ENCODE results near the gene KCNK7.

GRCh38 chr11:65577756-65578109, 17.9 kb downstream of the KCNK7 start:
- TF ChIP-seq CTCF (IDR thresholded peaks at IDR 0.05) (no peak), POLR2A (IDR thresholded peaks at IDR 0.05) (no peak)

Data from Peyer's patch (tissue), 4 donors.